HG02798 (cell line): ENCODE results near the gene DOCK8.
"Not testable (repeated sequence)": the region's sequence is repeated elsewhere in the genome, so short reads cannot be mapped to it uniquely, and the experiment has no call there.

Experiments
- ATAC-seq: cut with Tn5 transposase; IDR thresholded peaks from one replicate; pipeline ENCODE4 v1.9.1; 2021; ENCODE audit warnings: mild to moderate bottlenecking; ENCODE audit not compliant: unreplicated experiment, poor library complexity

The DOCK8 gene

DNA sequence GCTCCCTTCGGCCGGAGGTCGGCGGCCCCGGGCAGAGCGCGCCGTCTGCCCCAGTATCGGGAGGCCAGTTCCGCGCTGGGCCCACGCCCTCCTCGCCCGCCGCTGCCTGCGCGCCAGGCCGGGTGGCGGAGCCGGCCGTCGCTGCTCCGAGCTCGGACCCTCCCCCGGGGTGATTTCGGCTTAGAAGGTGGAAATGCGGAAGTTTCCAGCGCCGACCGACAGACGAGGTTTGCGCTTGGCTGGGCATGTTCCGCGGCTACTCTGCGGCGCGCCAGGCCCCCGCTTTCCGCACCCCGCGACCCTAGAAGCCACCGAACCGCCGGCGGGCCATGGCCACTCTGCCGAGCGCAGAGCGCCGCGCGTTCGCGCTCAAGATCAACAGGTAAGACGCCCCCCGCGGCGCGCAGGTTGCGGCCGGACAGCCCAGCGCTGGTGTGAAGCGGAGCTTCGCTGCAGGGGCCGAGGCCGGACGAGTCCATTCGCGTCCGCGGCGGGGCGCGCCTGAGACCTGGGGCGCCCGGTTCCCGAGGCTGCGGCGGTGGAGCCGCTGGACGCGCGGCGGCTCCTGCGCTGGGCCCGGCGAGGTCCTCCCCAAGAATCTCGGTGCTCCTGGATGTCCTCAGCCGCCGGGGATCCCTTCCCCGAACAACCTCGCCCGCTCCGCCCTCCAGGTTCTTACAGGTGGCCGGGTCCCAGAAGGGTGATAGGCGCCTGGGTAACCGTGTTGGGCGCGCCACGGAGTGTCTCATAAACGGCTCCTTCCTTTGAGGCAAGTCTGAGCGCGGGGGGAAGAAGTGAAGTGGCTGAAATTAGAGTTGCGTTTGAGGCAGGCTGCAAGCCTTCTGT lies at the start of gene DOCK8:
DOCK8 (plus strand) TSS at position 218 of the 846 bp plus-strand sequence; CDS start at position 330, 112 bp downstream.
- ATAC-seq, result peak; percentile 86

DNA sequence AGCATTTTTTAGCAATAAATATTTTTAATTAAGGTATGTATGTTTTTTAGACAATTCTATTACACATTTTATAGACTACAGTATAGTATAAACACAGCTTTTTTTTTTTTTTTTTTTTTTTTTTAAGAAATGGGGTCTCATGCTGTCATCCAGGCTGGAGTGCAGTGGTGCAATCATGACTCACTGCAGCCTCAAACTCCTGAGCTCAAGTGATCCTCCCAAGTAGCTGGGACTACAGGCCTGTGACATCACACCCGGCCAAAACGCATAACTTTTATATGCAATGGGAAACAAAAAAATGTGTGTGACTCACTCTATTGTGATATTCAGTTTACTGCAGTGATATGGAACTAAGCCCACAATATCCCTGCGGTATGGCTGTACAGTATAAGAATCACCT lies 44.9 kb upstream of the DOCK8 start:
- ATAC-seq, result not testable (repeated sequence)

DNA sequence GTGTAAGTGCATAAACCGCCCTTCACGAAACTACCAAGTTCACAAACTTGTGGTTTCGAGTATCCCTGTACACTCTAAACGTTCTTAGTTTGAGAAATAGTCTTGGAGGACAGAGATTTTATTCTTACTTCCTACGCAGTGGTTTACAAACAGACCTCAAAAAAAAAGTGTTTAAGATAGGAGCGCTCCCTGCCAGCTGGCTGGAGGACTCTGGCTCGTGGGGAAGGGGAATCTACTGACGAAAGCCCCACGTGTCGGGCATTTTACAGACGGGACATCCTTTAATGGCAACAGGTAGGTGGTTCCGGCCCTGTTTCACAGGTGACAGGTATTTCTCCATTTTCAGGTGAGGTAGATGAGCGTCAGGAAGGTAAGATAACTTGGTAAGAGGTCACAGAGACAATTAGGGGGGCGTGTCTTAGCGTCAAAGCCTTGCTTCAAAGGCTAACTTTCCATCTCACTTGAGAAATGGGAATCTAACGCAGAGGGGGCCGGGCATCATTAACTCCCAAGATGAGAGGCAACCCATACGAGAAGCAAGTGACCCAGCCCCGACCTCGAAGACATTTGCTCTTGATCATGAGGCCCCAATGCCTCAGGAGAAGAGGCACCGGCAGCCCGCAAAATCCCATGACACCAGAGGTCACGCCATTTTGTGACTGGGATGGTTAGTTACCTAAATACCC lies 36.4 kb upstream of the DOCK8 start:
- not testable (repeated sequence) for ATAC-seq

DNA sequence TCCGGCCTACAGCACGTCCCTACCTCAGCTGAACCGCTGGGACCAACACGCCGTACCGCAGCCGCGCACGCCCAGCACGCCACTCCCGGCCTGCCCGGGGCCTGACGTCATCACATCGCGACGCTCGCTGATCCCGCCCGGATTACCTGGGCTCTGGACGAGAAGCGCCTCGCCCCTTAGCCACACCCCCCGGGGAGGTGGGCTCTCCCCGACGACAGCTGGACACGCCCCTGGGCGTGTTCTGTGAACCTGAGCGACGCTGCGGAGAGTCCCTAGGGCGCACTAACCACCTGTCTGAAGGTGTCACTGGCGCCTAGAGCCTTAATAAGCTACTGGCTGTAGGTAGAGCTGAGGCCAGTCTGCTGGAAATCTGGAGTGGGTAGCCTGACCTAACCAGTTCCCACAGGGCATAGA lies 35.7 kb upstream of the DOCK8 start, which contains the start of gene ZNG1A:
ZNG1A (minus strand) TSS at position 87 of the 414 bp plus-strand sequence. CDS start 87 bp downstream, outside the sequence.
- ATAC-seq, result not testable (repeated sequence)

DNA sequence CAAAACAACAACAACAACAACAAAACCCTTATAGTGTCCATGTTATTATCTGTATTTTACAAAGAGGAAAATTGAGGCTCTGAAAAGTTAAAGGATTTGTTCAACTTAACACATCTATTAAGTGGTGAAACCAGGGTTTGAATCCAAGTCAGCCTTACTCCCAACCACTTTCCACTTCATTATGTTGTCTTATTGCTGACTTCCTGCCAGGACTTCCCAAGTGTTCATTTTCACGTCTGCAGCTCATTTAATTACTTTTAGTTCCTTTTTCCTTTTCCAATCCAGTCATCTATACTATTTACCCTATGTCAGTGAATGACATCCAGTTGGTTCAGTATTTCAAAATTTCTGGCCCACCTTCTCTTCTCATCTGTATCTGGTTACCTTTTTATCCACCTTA lies 15.1 kb upstream of the DOCK8 start:
- not testable (repeated sequence) for ATAC-seq

DNA sequence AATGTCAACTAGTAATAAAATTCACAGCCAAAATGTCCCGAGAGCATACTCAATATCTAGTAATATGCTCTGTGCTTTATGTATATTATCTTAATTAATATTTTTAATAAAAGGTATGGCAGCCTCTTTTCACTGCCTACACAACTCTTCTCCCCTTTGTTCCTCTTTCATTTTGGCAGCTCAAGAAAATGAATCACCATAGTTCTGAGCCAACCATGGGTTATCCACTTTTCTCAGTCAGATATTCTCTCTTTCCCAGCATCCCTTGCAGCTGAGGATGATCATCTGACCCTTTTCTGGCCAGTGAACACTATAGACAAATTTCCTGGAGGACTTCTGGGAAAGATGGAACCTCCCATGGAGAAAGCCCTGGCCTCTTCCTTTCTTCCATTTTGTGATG lies 8.2 kb upstream of the DOCK8 start:
- ATAC-seq, result no peak

DNA sequence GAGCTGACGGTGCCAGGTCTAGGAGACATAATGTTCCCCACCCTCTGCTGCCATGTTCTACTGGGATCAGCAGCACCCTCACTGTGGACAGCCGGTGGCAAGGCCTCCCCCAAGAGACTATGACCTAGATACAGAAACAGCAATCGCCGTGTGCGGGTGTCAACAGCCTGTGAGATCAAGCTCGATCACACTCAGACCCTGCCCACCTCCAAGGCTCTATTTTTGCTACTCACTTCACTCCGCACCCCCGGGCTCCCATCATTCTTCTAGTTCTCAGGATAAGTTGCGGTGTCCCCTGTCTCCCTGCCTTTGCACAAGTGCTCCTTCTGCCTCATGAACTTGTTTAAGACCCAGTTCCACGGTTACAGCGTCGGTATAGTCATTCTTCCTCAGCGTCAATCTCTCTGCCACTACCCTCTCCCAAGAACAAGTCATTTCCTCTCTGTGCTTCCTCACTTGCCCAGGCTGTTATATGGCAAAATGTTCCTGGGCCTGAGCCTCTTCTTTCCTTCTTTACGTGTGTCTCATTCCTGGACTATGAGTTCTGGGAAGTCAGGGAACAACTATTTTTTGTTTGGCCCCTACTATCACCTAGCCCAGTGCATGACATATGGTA lies 5.4 kb upstream of the DOCK8 start:
- ATAC-seq, result no peak

DNA sequence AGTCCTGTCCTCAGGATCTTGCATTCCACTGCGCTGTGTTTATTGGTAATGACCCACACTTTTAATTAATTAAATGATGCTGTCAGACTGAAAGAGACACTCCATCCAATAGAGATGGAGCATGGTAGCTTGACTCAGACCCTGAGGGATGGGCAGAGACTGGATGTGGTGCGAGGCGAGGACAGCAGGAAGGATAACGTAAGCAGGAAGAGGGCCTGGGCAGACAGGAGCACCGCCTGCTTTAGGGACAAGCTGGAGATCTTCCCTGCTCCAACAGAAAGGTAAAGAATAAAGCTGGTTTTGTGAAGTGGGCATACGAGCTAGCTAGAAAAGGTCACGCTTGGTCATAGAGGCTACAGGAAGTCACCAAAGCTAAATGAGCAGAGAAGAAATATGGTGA lies 3.6 kb upstream of the DOCK8 start:
- ATAC-seq, result no peak

DNA sequence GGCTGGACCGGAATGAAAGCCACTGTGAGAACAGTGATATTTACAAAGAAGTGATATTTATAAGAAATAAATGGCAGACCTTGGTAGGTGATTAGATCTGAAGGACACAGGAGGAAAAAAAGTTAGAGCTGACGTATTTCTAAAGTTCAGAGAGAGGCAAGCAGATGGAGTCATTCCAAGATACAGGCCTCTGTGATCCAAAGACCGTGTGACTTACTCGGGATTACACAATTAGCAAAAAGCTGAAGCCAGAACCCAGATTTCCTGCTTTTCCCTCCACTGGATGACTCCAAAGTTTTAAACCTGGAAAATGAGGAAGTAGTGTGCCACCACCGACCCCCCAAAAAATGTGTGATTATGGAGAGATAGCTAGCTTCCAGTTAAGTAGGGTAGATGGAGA lies 3.1 kb upstream of the DOCK8 start:
- ATAC-seq, result no peak

DNA sequence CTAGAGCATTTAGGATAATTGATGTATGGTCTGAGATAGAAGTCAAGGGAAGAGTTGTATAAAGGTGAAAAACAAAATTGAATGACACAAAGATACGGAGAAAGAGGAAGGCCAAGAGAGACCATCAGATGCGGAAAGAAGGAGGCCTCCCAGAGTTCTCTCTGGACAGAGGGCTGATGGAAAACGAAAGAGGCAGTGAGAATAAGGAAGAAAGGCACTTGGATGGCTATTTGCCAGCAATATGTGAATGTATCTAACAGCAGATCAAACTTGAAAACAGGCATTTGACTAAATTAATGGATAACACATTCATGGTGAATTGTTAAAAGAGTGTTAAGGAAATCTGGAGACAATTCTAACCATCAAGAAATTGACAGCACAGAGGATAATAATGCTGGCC lies 2.4 kb upstream of the DOCK8 start:
- no peak for ATAC-seq

DNA sequence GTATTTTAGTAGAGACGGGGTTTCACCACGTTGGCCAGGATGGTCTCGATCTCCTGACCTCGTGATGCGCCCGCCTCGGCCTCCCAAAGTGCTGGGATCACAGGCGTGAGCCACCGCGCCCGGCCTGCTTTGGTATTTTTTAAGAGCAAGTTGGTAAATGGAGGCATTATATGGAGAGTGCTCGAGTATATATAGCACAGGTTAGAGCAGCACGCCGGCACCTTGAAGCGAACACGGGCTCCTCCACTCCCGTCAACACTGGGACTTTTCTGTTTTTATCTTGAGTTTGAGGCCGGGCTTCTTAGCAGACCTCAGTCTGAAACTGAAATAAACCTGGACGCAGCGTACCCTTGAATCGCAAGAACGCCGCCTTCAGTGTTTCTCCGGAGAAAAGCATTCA lies 764 bp upstream of the DOCK8 start:
- ATAC-seq, result not testable (repeated sequence)

DNA sequence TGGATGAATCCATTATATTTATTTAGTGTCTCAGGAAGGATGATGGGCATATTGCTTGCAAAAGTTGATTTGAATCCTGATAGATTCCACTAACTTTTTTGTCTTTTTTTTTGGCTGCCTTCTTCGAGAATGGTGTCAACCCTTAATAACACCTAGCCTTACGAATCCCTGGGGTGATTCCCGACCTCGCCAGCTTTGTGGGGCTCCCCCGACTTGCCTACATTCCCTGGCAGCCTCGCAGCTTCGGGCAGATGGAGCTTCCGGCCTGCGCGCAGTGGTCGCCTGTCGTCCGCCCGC lies 366 bp upstream of the DOCK8 start:
- ATAC-seq, result no peak

DNA sequence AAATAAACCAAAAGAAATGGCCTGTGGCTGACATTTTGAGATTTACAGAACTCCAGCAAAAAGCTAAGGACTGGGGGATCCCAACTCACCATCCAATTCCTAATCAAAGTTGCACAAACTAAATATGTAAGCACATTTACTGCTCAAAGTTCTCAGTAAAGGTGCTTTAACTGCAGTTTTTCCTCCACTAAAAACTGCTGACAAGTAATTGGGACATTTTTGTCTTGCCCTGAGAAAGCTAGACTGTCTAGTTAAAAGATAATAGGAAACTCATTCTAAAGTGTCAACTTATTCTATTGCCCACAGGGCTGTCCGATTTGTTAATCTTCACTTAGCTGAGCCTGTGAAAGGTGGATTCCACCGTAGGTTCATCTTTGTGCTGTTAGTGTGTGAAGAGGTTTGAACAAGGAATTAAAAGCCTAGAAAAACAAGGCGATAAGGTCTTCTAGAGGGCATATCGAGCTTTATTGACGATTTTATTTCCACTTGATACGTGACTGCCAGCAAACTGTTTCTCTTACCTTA lies 1.0 kb downstream of the DOCK8 start:
- ATAC-seq, result no peak

DNA sequence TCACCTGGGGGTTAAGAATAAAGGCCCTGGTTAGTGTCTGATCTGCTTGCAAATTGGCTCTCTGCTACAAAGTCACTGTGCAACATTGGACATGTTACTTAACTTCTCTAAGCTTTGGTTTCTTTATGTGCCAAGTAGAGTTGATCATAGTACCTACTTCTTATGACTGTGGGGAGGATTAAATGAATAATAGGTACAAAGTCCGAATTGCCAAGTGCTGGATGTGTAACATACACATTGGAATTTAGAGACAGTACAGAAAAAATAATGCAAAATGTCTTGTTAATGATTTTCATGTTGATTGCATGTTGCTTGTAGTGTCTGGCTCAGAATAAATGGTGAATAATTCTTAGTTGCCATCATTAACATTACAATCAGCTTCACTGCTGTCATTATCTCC lies 2.2 kb downstream of the DOCK8 start:
- ATAC-seq, result no peak

DNA sequence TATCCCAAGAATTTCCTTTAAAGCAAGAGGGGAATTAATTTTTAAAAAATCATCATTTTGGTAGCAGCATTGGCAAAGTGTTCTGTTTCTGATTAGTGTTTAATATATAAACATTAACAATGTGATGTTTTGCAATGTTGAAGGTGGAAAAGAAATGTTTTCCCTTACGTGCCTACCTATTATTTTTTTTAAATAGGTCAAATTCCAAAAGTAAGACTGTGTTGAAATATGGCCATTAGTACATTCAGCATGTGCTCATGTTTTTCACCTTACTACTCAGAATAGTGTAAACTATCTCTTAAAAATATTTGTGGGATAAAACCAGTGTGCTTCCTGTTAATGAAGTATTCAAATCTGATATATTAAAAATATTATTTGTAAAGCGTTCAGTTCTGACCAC lies 3.3 kb downstream of the DOCK8 start:
- no peak for ATAC-seq

DNA sequence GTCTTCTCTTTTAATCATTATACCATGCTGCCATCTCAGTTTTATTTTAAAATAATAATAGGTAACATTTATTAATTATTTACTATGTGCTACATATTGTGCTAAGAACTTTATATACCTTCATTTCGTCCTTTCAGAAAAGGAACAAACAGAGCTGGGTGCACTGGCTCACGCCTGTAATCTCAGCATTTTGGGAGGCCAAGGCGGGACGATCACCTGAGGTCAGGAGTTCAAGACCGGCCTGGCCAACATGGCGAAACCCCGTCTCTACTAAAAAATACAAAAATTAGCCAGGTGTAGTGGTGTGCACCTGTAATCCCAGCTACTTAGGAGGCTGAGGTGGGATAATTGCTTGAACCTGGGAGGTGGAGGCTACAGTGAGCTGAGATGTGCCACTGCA lies 4.4 kb downstream of the DOCK8 start:
- not testable (repeated sequence) for ATAC-seq

DNA sequence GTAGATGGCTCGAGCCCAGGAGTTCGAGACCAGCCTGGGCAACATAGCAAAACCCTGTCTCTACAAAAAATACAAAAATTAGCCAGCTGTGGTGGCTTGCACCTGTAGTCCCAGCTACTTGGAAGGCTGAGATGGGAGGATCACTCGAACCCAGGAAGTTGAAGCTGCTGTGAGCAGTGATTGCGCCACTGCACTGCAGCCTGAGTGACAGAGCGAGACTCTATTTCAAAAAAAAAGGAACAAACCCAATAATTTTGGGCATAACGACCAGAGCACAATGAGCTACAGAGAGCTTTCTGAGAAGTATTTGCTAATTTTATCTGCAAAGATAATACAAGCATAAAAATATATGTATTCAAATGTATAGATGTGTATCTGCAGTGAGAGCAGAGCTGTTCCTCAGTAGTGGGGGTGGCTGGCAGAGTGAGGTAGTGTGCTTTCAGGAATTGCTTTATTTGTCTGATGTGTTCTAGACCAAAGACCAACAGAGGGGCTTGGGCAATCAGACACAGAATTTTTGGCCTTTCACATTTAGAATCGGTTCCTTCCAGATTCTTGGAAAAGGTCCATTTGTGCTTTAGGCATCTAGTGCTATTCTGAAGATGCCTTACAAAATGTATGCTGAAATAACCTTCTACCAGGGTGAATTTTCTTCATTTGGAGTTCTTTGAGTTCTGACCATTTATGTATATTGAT lies 5.2 kb downstream of the DOCK8 start:
- no peak for ATAC-seq

DNA sequence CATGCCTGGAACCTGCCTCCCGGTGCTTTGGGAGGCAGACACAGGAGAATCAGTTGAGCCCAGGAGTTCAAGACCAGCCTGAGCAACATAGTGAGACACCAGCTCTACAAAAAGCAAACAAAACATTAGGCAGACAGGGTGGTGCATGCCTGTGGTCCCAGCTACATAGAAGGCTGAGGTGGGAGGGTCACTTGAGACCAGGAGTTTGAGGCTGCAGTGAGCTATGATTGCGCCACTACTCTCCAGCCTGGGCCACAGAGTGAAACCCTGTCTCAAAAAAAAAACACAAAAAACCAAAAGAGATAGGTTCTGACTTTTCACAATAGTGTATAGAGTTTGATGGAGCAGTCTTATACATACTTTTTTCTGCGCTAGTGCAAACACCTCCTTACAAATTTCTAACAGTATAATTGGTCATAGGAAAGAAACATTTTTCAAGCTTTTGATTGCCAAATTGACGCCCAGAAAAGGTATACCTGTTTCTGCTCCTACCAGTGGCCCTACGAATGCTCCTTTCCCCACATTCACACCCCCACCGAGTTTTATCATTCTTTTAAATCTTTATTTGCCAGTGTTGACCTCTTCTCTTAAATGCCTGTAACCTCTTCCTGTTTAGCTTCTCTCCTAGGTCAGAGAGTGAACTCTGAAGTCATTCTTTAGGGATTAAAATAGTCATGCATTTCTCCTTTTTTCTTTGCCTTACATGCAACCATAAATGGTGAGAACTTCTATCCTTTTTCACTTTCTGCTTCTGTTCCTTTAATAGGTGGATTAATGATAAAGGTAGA lies 7.5 kb downstream of the DOCK8 start:
- no peak for ATAC-seq

DNA sequence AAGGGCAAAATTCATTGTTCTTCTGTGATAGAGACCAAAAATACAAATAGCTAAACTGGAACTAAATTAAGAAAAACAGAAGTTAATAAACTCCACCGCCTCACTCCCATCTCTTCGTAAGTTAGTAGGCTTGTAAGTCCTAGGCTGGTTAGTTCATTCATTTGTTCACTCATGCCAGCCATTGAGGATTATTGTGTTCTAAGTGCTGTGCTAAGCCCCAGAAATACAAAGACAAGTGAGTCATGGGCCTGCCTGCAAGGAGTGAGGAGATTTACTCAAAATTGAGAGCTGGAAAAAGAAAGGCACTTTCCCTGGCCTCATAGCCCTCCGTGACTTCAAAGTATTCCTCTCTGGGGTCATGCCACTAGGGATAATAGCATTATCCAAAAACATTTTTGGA lies 8.5 kb downstream of the DOCK8 start:
- no peak for ATAC-seq

DNA sequence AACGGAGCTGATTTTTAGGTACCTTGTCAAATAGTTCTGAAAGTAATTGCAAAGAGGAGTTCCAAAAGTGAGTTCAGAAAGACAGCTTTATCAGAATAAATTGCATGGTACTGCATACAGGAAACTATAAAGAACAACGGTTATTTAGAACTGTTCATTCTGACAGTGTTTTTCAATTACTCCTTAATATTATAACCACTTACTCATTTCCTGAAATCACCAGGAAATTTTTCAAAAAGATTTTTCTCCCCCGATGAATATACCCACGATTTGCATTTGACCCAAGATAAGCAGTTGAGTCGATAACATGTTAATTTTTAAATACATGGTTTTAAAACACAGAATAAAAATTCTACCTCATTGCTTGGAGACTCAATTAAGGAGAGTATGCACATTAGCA lies 9.4 kb downstream of the DOCK8 start:
- ATAC-seq, result no peak
